NK-92 treated with Interleukin-12 subunit alpha and Interleukin-12 subunit beta, amount 100 ng/mL, for 24 hours (cell line): ENCODE results near the gene DTX4.

ENCODE experiments used
- DNase-seq: peaks from one replicate; lab custom pipeline; 2025; lab: John Stamatoyannopoulos, UW

The DTX4 gene

DNA sequence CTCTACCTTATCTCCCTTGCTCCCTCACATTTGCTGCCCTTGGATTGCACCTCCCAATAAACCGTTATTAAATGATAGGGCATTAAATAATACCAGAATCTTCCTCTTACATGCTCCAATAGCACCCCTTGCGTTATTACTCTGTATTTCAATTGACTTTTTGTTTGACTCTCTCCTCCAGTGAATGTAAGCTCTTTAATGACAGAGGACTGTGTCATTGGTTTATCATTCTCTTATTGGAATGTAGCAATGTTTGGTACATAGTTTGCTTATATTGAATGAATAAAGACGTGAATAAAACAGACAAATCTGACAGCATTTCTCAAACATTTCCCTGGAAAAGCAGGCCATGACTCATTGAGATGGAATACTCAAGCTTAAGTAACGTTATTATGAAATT lies 49.5 kb downstream of the DTX4 start:
- no peak for DNase-seq

DNA sequence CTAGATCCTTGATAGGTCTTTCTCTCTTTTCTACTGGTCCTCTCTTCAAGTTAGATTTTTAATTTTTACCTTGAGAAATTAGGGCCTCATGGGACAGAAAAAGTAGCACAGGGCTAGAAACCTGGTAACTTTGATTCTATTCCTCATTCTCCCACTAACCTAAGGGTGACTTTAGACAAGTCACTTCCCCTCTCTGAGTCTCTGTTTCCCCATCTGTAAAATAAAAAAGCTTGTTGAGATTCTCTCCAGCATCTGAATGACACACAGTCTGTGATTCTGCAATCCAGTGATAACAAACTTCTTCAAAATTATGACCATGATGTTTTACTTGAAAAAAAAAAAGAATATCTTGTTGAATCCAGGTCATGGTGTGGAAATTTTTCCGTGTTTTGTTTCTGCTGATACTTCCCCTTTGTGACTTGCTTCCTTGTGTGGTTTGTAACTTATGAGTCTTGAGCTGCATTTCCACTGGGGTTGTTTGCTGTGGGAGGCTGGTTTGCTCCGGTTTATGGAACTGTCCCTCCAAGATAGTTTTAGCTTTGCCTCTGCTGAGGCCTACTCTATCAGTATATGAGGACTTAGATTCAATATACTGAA lies 50.6 kb downstream of the DTX4 start:
- DNase-seq = no peak

DNA sequence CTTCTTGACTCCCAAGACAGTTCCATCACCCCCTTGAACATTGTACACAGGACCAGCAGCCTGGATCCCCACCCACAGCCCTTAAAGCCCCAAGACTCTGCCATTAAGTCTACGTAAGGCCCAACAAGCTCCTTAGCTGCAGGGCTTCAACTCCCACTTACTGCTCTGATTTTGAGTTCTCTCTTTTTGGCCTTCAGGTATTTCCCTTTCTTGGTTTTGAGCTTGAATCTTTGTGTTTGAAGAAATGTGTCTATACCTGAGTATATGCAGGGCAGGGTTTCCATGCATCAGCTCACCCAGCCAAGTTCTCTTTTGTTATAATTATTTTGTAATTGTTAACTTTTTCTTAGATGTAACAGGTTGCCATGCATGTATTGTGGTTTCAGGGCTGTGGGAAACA lies 51.2 kb downstream of the DTX4 start:
- no peak for DNase-seq

DNA sequence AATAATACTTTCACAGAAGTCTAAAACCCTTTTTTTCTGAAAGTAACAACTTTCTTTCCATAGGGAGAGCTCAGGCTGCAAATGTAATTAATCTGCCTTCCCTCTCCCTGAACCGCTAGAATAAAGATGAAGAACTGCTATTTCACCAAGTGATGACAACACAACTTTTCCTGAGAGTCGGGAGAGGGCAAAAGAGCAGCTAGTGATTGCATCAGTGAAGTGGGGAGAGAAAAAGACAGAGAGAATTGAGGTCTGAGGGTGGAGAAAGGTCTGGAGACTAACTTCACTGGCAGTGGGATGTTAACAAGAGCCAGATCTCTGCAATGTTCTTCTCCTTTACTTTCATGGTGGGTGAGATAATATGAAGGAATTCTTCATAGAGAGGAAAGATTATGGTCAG lies 51.7 kb downstream of the DTX4 start:
- no peak for DNase-seq

DNA sequence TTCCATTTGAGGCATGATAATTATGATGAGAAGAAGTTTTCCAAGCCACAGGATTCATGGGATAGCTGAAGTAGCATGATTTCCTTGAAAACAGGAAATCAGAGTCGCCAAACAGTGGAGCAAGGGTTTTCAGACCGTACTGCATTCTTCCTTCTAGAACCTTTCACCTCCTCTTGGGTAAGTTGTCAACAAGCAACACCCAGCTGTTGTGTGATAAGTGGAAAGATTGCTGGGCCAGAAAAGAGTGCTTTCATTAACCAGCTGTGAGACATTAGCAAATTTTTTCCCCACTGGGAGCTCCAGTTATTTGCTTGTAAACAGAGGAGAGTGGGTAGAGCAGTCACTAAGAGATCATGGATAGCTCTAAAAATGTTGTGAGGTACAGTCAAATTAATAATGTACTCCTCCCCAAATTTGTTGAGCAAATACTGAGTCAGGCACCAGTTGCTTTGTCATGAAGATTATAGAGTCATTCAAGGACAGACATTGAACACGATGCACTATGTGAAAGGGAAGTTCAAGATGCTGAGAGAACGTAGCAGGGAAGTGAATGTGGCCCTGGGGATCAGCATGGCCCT lies 52.5 kb downstream of the DTX4 start:
- DNase-seq = no peak

DNA sequence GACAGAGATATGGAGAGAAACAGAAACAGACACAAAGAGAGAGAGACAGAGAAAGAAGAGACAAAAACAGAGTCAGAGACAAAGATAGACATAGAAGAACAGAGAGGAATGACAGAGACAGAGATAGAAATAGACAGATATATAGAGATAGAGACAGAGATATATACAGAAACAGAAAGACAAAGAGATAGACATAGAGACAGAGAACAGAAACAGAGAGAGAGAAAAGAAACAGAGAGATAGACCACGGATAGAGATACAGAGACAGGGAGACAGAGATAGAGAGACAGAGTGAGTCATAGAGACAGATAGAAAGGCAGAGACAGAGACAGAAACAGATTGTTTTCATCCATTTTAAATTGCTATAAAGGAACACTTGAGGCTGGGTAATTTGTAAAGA lies 53.1 kb downstream of the DTX4 start:
- no peak for DNase-seq

DNA sequence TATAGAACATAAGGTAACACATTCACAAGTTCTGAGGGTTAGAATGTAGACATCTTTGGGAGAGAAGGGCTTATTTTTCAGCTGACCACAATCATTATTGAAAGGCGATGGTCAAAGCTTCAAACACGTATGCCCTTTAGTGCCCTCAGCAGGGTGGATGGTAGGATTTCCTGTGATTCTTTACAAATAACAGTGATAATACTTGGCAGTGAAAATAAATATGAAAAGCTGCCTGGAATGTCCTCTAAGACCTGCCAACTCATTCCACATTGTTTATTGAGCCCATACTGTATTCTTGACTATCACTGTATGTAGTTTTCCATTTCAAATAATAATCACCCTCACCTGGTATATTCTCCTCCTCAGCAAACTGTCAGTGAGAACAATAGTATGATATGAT lies 54.5 kb downstream of the DTX4 start:
- no peak for DNase-seq

DNA sequence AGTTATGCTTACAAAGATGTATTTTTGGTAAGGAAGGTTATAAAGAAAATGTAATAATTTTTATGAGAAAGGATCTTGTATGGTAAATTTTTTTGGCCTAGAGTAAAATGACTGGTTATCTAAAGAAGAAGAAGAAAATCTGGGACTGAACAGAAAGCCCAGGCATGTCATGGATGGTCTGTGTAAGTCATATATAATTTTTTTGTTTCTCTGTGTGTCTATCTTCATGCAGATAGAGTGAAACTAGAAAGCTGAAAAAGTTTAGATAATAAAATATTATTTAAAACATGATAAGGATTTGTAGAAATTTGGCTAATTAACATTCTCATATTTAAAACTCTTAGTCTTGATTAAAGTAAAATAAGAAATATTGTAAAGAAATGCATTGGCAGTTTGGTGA lies 68.4 kb downstream of the DTX4 start:
- DNase-seq = no peak

DNA sequence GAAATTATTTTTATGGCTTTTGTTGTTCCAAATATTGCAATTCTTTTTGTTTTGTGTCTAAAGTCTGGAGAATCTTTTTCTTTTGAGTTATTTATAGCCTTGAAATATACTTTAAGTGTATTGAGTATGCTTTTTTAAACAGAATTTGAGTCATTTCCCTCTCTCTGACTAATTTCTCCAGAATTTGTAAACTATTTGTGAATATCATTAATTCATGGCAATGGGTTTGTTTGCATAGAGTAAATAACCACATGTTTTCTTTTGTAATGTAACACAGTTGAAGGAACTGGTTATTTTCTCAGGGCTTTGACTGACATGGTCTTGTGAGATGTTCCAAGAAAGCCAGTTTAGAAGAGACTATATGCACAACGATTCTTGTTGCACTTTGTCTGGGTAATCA lies 71.7 kb downstream of the DTX4 start:
- DNase-seq = no peak

DNA sequence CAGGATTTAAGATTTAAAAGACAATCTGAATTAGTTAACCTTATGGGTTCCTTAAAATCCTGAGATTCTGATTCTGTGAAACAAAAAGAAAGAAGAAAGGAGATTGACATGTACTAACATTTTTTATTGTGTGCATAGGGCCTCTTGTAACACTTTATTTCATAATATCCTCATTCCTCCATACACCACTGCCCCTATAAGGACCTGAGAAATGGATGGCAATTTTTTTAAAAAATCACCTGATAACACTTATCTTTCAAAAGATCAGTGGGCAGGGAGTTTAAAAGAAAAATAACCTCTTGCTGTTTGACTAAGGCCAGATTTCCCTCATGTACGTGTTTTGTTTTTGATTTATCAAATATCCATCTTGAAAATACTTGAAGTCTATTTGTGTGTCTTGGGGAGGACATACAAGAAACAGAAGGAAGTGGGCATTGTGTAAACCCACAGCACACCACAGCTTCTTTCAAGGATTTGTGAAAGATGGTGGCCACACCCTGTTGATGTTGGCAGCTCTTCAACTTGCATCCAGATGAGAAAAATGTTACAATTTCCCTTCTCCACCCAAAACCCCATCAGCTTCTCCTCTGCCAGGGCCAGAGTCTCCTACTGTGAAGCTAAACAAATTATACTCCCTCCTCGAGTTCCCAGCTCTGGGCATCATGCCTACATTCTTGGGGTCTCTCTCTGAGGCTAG lies 75.7 kb downstream of the DTX4 start:
- no peak for DNase-seq

DNA sequence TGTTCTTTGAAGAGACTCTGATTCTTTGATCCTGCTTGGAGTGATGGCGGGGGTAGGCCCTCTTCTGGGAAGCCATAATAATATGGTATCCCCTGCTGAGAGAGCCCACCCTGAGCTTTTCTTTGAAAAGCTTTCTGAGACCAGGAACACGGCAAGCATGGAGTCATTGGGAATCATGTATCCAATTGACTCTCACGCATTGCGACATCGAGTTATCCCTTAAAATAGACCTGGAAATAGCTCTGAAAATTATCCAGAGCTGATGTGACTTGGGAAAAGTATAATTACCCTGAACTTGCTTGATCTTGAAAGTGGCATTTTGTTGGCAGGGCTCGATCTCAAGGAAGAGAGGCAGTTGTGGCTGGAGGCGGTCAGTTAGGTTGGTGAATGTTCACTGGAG lies 77.6 kb downstream of the DTX4 start:
- no peak for DNase-seq

DNA sequence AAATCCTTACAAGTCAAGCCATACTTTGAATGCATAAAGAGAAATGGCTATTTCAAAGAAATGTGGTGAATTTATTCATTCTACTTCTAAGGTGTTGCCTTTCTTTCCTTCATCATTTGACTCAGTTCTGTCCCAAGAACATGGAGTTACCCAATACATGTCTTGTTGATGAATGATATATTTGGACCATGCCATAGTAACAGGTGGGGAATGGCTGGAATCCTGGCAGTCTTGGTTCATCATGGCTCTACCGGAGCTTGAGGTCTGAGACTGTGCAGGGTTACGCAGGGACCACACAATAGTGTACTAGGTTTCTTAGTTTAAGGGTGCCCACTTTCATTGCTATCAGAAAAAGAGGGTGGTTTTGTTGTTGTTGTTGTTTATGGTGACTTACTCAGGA lies 81.1 kb downstream of the DTX4 start:
- no peak for DNase-seq

DNA sequence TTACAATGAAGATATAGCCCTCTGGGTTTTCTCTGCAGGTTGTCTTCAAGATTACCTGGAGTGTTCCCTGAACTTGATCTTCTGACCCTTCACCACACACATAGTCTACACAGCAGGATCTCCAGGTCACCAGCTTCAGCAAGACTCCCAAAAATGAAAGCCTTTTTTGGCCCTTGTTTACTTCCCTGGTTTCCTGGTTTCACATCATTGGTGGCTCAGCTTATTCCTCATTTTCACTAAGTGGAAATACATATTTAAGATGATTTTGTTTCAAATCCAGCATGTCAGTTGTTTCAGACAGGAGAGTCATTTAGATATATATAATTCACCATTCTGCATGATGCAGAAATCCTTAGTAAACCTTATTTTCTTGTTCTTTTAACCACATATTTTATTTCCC lies 82.4 kb downstream of the DTX4 start:
- DNase-seq = no peak

DNA sequence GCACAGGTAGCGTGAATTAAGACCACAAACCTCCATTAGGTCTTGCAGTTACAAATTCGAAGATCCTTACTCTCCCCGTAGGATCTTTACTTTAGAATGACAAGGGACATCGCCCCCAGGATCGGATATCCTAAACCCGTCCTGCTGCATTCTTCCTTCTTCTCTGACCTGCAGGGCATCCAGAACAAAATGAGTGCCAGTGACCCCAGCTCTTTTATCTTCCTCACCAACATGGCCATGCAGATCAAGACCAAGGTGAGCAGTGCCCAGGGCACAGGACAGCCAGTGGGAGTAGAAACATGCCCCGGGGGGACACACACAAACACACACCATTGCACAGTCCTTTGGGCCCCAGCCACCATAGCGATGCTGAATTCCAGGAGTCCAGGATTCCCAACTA lies 83.3 kb downstream of the DTX4 start:
- no peak for DNase-seq
